GM13976 (cell line): ENCODE results near the gene PLXNB3.

ENCODE experiments used
- DNase-seq: peaks from one replicate; pipeline ENCODE4 v3.0.0; 2012; ENCODE audit warnings: low spot score
- in situ Hi-C: fragments of 300-500 bp; cut with MboI; formaldehyde crosslinking; loops from one replicate; pipeline ENCODE4 v1.12.0; 2022; ENCODE audit warnings: low sequenced_read_pairs, mixed read lengths, inconsistent platforms; ENCODE audit not compliant: unreplicated experiment
- TF ChIP-seq, protein P1 (sequence below): IDR thresholded peaks from 2 replicates; pipeline ENCODE4 v1.5.1; 2012; ENCODE audit warnings: borderline replicate concordance, mild to moderate bottlenecking; ENCODE audit not compliant: insufficient read depth; ENCODE audit errors: extremely low read depth, missing control alignments, control extremely low read depth

PLXNB3 gene

DNA sequence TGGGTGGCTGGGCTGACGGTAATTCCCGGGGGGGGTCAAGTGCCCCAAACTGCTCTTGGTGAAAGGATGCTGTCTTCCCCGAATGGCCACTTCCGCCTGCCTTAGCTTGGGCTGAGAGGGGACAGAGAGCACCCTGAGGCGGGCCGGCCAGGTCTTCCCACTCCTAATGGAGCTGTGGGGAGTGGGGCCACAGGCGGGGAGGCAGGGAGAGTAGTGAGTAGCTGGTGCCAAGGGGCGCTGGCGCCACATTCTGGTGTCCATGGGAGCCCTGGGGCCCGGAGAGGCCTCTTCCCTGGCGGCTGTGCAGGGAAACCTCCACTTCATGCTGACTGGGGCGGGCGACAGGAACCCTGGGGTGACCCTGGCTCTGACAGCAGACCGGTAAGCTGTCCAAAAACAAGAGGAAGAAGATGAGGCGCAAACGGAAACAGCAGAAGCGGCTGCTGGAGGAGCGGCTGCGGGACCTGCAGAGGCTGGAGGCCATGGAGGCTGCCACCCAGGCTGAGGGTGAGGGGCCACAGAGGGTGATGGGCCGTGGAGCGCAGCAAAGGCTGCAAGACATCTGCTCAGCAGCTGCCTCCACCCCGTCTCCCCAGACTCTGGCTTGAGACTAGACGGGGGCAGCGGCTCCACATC lies 19.4 kb downstream of the PLXNB3 start:
- in situ Hi-C loops: no loop called here
- TF ChIP-seq, protein P1, sequence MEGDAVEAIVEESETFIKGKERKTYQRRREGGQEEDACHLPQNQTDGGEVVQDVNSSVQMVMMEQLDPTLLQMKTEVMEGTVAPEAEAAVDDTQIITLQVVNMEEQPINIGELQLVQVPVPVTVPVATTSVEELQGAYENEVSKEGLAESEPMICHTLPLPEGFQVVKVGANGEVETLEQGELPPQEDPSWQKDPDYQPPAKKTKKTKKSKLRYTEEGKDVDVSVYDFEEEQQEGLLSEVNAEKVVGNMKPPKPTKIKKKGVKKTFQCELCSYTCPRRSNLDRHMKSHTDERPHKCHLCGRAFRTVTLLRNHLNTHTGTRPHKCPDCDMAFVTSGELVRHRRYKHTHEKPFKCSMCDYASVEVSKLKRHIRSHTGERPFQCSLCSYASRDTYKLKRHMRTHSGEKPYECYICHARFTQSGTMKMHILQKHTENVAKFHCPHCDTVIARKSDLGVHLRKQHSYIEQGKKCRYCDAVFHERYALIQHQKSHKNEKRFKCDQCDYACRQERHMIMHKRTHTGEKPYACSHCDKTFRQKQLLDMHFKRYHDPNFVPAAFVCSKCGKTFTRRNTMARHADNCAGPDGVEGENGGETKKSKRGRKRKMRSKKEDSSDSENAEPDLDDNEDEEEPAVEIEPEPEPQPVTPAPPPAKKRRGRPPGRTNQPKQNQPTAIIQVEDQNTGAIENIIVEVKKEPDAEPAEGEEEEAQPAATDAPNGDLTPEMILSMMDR: no peak
- no peak for DNase-seq

DNA sequence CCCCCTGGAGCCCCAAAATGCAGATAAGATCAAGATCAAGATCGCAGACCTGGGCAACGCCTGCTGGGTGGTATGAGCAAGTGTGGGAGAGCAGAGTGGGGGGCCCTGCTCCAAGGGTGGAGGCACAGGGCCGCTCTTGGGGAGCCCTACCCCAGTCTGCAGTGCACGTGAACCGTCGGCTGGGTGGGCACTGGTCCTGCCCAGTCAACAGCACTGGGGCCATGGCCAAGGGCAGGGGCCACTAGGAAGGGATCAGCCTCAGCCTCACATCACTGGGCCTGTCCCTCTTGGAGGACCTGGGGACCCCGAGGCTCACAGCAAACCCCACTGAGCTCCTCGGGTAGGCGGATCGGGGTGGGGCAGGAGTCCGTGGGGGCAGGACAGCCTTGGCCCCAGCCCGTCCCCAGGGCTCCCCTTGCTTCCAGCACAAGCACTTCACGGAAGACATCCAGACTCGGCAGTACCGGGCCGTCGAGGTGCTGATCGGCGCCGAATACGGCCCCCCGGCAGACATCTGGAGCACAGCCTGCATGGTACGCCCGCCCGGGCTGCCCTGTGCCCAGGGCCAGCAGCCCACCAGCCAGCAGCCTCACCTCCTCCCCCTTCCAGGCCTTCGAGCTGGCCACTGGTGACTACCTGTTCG lies 20.4 kb downstream of the PLXNB3 start:
- TF ChIP-seq, protein P1: no peak
- no peak for DNase-seq
- in situ Hi-C loops: no loop called here

DNA sequence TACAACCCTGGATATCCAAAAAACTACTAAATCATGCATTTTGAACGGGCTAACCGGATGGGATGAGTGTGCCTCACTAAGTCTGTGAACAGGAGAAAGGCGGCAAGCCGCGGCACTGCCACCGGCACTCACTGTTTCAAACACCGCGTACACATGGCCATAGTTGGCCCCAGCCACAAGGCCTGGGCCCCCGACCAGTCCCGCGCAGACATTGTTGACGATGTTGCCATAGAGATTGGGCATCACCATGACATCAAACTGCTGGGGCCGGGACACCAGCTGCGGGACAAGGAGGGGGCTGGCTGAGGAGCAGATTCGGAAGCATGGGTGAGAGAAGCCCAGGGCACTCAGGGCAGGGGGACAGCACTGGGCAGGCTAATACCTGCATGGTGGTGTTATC lies 22.6 kb downstream of the PLXNB3 start:
- in situ Hi-C loops: no loop called here
- TF ChIP-seq, protein P1: no peak

DNA sequence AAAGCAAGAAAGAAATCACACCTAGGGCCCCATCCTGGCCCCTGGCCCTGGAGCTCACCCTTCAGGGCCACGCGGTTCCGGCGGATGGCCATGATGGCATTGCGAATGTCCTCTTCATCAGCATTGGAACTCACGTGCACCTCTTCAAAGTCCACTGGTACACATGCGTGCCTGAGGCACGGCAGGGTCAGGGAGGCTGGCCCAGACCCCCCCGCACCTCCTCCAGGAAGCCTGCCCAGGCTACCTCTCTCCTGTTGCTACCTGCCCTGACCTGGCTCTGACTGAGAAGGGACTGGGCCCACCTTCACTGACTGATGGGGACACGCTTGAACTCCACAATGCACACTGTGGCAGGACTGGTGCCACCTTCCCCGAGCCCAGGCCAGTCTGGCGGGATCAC lies 25.6 kb downstream of the PLXNB3 start:
- TF ChIP-seq, protein P1: no peak
- no peak for DNase-seq
- in situ Hi-C loops: no loop called here

More for the DNA sequence above, 22.6 kb downstream of the PLXNB3 start:
- DNase-seq: no peak

DNA sequence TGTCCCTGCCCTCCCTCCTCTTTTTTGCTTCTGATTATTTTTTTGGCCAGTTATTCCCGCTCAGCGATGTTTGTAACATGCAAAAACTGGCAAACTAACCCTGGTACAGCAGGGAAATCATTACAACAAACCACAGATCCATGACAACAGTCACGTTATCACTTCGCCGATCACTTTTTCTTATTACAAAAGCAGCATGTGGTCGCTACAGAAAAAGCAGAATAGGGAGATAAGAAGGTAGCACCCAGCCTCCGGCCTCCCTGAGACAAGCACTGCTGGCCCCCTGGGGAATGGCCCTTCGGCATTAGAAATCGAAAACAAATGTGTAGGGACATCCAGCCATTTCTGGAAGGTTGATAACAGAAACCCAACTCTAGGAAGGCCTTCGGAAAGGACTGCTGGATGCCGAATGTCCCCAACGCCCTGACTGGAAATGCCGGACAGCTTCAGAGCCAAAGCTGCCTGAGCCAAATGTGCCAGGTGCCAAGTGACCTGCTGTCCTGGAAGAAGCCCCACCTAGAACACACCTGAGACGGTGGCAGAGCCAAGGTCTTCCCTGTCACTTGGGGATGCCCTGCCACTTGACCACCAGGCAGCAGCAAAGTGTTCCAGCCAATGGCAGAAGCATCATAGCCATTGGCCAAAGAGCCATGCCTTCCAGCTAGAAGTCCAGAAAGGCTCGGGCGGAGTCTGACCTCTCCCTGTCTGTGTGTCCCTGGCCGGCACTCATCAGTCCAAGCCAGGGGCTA lies 27.2 kb downstream of the PLXNB3 start:
- TF ChIP-seq, protein P1: no peak
- in situ Hi-C loops: no loop called here
- no peak for DNase-seq

DNA sequence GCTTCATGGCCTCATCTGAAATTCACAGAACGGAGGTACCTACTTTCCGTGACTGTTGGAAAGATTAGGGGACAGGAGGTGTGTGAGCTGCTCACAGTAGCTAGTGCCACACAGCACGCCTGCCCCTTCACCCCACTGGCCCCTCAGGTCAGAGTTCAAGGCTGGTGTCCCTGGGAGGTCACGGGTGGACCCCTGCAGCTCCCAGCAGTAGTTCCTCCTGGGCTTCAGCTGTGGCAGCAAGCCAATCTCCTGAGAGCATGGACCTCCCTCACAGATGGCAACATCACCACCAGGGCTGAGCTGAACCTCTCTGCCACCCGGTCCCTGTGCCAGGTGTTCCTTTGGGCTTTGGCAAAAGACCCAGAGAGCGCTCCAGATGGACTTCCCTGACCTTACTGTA lies 28.3 kb downstream of the PLXNB3 start:
- in situ Hi-C loops: no loop called here

More for the DNA sequence above, 28.3 kb downstream of the PLXNB3 start:
- TF ChIP-seq, protein P1: no peak
- no peak for DNase-seq
